Measurements from ENCODE around the gene HNF1B.
A peak's percentile ranks its signal among the peaks of the same experiment; 100 is the strongest.

HNF1B gene

DNA sequence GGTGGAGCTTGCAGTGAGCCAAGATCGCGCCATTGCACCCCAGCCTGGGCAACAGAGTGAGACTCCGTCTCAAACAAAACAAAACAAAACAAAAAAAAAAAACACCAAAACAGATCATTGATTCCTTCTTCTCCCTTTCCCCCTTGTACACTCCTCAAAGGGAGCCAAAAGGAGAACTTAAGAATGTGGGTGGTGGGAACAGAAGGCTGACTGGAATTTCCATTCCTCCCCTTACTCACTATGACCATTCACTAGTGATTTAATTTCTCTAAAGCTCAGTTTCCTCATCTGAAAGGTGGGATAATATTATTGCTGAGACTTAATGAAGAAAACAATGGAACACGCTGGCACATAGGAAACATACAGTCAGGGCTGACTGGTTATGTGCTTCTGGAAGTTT lies 17.1 kb upstream of the HNF1B start:
- no peak for DNase-seq (ENCODE audit: low read depth)

DNA sequence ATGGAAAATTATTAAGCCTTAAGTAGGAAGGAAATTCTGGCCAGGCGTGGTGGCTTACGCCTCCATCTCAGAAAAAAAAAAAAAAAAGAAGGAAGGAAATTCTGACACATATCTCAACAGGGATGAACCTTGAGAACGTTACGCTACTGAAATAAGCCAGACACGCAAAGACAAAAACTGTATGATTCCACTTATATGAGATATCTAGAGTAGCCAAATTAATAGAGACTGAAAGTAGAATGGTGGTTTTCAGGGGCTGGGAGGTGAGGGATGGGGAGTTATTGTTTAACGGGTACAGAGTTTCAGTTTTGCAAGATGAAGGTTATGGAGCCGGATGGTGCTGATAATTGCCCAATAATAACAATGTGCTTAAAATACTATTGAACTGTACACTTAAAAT lies 16.2 kb upstream of the HNF1B start:
- DNase-seq (ENCODE audit: low read depth), result no peak

DNA sequence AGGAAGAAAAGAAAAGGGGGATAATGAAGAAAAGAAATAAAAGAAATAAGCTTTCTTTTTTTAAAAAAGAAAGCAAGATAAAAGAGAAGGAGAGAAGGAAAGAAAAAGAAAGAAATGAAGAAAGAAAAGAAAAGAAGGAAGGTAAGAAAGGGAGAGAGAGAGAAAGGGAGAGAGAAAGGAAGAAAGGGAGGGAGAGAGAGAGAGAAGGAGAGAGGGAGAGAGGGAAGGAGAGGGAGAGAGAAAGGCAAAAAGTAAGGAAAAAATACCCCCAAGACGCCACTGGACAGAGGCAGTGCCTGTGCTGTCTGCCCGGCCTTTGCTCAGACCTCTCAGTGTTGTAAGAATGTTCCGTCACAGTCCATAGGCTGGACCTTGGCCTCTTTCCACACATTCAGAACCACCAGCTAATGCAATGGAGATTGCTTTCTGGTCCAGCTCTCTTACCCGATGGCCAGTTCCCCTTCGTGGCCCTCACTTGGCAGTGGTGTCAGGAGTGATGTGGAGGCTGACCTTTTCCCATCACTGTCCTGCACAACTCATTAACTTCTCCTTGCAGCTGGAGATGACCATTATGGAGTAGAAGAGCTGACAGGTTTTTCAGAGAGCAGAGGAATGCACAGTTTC lies 14.3 kb upstream of the HNF1B start:
- no peak for DNase-seq (ENCODE audit: low read depth)

DNA sequence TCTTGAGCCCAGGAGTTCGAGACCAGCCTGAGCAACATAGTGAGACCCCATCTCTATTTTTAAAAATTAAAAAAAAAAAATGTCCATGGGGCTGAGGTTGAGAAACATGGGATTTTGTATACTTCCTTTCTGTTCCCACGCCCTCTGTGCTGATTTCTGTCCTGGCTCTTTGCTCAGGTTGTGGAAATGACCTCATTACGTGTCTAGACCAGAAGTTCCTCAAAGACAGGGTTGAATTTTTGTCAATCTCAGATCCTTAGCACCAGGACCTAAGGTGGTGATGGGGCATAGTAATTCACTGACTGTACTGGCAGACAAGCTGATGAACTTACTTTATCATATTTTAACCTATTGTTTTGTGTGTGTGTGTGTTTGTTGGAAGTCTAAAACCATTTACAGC lies 11.2 kb upstream of the HNF1B start:
- DNase-seq (ENCODE audit: low read depth), result no peak

DNA sequence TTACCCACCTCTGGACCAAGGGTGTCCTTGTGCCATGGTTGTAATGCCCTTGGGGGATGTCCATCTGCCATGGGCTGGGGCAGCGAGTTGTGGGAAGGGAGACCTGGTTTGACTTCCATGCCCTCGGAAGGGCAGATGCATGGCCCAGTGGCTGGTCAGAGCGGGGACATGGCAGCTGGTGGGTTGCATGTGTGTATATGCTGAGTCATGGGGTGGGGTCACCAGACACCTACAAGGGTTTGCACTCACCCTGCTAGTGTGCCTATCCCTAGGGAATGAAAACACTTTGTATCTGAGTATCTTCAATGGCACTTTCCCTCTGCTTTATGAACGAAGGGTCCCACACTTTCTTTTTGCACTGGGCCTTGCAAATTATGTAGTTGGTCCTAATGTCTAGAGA lies 10.6 kb upstream of the HNF1B start:
- no peak for DNase-seq (ENCODE audit: low read depth)

DNA sequence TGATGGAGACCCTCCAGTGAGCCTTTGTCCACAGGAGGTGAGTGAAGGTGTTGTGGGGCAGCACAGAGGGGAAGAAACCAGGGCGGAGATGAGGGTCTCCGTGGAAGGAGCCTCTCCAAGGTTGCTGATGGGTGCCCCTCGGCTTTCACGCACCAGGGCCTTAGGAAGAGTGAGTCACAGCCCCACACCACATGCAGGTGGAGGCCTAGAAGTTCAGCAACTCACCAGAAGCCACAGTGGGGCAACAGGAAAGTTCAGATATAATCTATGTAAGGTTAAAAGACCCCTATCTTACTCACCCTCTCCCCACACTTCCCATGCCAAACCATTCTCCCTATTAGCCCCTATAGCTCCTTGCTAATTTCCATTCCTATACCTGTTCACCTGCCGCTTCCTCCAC lies 9.5 kb upstream of the HNF1B start:
- no peak for DNase-seq (ENCODE audit: low read depth)

DNA sequence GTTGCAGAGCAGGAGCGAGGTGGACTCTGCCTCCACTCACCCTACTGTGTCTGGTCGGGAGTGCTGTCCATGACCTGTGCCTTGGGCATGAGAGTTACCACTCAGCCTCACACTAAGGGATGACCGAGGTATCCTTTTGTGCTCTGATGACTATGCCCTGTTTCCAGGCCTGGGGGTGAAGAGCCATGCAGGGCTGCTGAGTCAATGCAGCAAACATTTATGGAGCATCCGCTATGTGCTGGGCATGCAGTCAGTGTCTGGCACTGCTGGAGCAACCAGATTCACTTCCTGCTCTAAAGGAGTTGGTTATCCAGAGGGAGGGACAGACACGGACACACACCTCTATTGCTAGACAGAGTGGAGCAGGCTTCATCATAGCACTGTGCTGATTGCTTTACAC lies 7.6 kb upstream of the HNF1B start:
- DNase-seq (ENCODE audit: low read depth), result peak; percentile 12

DNA sequence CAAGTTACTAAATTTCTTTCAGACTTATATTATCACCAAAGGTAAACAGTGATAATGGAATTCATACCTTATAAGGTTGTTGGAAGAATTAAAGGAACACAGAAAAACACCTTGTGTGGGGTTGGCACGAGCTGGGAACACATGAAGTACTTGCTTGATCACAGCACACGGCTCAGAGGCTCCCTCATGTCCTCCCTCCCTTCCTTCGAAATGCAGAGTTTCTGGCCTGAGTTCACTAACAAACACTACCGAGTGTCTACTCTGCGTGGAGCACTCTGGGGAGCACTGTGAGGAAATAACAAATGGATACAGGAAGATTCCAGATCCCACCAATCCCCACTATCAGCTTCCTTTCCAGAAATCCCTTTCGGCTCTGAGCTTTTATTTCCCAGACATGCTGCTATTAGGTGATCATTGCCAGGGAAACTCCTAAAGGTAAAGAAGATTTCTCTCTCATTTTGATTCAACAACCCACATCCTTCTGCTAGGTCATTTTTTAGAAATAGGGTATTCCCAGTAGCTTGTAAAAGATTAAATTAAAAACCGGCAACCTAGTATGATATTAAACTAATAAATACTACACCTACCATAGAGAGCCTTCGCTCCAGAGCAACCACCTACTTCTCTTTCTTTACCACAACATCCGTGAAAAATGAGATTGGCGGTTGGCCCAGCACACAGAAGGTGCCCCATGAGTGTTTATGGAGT lies 6.1 kb upstream of the HNF1B start:
- DNase-seq (ENCODE audit: low read depth), result no peak

DNA sequence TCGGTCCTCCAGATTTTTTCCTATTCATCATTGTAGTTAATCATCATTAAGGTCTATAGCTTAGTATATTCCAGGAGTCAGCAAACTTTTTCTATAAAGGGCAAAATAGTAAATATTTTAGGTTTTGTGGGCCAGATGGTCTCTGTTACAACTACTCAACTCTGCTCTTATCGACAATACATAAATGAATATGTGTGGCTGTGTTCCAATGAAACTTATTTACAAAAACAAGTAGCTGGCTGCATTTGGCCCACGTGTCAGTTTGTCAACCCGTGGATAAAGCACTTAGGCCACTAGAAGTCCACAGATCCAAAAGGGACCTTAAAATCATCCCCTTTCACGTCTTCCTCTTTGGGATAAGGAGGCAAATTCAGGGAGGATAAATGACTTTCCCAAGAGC lies 5.4 kb upstream of the HNF1B start:
- no peak for DNase-seq (ENCODE audit: low read depth)

DNA sequence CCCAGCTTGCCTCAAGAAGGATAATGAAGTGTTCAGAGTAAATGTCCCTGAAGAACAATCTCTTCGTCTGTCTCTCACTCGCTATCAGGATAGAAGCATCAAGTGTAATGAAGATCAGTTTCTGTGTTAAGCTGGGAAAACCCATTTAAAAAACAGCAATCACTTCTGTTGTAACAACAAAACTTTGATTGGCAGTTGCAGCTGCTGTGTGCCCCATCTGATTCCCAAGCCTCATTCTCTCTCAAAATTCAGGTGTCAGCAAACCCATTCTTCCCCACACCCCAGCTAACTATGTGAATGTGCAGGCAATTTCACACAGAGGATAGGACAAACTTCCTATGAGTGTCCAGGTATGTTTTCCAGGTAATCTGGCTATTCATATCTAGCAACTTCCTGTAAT lies 2.4 kb upstream of the HNF1B start:
- no peak for DNase-seq (ENCODE audit: low read depth)

DNA sequence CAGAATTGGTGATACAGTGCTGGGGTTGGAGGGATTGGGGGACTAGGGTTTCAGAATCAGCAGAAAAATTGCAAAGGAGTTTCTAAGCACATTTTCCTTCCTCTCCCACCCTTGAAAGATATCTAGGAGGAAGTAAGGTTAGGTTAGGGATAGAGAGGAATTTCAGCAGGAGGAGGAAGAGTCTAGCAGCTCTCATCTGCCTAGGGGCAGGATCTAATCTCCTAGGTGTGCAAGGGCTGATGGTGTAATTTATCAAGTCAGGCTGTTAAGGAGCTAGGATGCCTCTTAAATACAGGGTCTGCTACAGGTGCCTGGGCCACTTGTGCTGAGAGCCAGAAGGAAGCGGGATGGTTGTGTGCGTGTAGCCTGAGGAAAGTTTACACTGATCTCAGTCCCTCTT lies 1.8 kb upstream of the HNF1B start:
- no peak for DNase-seq (ENCODE audit: low read depth)

DNA sequence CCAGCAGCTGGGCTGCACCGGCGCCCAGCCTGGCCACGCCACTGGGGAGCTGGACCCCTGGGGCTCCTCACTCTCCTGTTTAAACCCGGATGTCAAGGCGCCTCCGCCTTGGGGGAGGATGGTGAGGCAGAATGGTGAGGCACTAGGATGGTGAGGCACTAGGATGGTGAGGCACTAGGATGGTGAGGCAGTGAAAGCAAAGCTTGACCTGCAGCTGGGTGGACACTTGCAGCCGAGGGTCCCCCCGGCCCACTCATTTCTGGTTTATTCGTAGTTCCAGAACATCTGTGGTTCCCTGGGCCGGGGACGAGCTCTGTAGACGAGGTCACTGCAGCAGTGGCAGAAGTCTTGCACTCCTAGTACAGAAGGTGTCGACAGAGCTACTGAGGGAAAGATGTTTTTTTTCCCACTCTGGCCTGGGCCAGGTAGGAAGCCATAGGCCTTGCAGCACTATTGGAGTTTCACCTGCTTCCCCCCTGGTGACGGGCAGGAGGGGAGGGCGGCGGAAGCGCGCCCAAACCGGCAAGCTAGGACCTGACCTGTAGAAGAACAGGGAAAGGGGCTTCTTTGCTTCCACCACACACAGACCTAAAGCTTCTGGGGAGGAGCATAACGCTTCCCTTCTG lies 1.1 kb upstream of the HNF1B start:
- DNase-seq (ENCODE audit: low read depth), result no peak

DNA sequence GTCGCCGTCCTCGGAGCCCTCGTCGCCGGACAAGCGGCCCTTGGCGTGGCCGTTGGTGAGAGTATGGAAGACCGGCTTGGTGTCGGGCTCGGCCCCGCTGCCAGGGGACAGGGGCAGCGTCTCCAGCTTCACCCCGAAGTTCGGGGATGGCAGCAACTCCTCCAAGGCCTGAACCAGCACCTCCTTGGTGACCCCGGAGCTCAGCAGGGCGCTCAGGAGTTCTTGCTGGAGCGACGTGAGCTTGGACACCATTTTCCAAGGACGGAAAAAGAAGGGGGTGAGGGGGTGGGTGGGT lies 279 bp downstream of the HNF1B start:
- no peak for DNase-seq (ENCODE audit: low read depth)

DNA sequence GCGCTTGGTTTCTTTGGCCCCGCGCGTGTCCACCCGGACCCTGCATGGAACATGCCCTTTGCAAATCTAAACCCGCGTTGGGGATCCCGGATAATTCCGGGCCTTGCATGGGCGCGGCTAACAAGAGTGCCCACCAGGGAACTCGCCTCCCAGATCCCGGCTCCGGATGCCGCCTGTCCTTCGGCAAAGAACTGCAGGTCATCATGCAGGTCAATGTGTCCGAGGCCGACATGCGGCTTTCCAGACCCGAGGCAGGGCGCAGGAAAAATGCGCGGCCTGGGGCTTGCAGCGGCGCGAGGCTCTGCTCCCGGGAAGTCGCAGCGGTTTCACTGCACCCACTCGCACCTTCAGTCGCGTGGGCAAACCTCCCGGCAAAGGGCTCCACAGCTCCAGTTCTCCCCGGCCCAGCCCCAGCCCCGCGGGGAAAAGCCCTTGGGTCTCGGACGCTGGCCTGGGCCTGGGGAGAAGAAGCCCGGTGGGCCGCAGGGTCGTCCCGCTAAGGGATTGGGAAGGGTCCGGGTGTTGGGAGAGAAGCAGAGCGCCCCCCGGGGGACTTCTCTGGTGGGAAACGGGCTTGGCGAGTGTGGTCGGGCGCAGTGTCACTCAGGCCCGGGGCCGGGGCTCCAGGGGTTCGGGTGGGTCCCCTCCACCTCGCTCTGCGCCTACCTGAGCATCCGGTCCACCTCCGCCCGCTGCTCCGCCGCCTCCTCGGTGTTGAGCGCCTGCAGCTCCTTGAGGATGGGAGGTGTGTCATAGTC lies 805 bp downstream of the HNF1B start:
- no peak for DNase-seq (ENCODE audit: low read depth)

DNA sequence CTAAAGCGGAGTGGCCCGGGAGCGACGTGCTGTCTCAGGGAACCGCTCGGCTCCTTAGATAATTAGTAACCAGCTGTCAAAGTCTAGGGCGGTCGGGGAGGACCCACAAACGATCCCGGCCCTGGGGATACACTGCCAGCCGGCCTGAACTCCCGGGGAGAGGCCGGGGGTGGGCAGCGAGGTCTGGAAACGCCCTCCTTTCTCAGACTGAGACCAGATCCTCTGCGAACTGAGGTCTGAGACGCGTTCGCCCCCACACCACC lies 1.3 kb downstream of the HNF1B start:
- DNase-seq (ENCODE audit: low read depth), result no peak

DNA sequence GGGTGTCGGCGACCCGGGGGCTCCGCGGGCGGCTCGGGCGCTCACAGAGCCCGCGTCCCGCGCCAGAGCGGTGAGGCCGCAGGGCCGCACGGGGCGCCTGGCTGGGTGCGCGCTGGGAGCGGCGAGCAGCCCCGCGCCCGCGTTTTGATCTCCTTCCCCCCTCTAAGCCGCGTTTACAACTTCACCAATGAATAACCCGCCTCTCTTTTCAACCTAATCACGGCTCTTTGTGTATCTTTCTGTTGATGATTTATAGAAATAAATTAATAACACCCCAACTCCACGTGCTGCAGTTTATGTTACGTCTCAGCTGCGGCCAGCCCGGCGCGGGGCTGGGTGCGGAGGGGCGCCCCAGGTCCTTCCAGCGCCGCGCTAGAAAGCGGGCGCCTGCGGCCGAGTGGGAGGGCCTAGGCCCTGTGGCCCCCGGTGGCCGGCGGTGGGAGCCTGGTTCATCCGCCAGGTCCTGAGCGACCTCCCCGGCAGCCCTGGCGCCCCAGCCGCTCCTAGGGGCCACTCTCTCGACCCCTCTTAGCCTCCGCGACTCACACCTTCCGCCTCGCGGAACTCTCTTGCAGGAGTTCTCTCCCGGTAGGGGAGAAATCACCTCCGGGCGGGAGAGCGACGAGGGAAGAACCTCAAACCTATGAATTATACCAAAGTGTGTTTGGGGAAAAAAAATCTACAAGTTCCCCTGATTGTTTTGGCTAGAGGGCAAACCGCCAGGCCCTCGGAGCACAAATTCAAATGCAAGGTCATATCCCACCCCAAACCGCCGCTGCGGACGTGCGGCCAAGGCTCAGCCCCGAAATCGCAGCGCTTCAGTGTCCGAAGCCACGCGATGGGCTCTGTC lies 1.9 kb downstream of the HNF1B start:
- no peak for DNase-seq (ENCODE audit: low read depth)

DNA sequence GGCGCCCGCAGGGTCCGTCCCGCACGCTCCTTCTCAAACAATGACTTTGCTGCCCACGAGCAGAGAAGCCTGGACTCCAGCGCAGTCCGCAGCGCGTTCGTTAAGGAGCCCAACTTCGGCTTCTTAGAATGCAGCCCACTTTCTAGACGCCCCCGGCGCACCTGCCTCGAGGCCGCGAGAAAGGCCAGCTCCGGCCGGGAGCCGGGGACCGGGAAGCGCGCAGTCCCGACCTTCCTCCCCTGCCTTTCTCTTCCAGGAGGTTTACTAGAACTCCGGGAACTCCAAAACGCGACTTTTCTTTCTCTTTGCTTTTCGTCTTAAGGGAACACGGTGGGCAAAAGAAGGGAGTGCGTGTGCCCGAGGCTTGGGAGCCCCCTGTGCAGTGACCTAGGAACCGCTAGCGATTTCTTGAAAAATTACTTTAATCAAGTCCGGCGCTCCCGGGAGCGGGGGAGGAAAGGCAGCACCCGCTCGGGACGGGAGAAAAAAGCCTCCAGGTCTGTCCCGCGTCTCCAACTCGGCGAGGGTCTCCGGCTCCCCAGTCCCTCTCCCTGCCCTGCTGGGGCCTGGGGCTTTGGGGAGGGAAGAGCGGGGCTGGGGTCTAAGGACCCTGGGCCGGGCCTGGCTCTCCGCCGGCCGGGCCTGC lies 2.6 kb downstream of the HNF1B start:
- no peak for DNase-seq (ENCODE audit: low read depth)

DNA sequence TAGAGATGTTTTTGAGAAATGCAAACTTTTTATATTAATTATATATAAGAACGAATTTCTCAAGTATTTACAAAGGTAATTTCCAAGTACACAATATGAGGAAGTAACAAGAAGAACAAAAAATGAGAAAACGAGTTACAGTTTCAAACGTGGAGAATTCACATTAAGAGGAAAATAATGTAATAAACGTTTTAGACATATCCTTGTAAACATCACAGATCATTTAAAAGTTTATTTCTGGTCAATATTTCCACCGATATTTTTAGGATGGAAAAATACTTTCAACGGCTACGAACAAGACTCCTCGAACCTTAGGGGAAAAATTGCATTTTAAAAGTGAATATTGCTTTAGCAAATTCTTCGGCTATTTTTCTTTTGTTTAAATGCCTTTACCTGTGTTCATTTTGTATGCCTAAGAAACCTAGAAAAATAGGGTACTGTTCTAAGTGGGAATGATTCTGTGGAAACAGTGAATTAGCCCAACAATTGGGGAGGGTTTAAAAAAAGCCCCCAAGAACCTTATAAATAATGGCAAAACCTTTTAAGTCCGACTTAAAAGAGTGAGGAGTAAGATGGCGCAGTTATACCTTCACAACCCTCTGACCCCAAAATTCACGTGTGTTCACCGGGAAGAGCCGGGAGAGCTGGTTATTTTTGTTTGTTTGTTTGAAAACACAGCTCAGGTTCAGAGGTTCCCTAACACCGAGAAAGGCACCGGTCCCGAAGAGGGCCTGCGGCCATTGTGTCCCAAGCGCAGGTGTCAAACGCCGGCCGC lies 3.3 kb downstream of the HNF1B start:
- DNase-seq (ENCODE audit: low read depth), result no peak

DNA sequence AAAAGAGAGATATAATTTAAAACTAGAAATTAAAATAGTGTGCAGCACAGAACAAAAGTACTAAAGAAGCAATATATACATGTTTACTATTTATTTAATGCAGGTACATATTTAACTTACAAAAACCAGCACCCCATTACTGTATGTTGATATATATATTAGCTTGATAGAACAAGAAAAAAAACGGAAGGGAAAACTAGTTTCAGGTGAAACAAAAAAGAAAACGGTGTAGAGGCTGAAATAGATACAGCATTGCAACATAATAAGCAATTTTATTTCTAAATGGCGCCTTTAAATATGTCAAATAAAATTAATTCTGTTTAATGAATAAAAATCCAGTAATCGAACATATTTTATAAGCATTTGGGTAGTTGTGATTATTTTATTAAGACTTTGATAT lies 3.9 kb downstream of the HNF1B start:
- DNase-seq (ENCODE audit: low read depth), result no peak

DNA sequence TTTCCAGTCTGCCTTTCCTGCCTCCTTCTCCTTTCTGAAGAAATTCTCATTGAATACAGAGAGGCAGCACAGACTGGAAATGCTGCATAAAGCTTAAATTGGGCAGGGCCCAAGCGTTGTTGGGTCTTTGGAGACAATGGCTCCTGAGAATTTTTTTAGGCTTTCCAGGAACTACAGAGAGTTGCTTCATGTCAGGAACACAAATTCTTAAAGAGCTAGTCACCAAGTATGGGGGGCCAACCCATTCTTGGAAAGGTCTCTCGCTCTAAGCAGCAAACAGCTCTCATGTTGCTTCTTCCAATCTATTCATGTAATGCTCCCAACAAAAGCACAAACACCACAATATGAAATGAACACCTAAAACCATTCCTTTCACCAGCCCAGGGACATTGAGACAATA lies 6.9 kb downstream of the HNF1B start:
- DNase-seq (ENCODE audit: low read depth), result no peak

DNA sequence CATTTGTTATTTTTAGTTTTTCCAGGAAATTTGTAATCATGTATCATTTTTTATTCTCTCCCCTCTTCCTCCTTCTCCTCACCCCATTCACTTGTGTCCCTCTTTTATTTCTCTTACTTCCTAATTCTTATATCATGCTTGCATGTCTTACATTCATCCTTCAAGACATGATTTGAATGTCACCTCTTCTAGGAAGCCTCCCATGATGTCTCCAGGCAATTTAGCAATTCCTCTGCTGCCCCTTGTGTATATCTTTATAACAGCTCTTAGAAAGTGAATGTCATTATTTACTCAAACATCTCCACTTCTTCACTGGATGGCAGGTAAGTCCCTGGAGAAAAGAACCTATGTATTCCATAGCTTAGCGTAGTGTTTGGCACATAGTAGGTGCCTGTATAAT lies 7.8 kb downstream of the HNF1B start:
- no peak for DNase-seq (ENCODE audit: low read depth)

Data from stromal cell of bone marrow (primary cell).